Measurements from ENCODE around the gene PON3.
"Not testable (repeated sequence)": the region's sequence is repeated elsewhere in the genome, so short reads cannot be mapped to it uniquely, and the experiment has no call there.

Gene PON3

DNA sequence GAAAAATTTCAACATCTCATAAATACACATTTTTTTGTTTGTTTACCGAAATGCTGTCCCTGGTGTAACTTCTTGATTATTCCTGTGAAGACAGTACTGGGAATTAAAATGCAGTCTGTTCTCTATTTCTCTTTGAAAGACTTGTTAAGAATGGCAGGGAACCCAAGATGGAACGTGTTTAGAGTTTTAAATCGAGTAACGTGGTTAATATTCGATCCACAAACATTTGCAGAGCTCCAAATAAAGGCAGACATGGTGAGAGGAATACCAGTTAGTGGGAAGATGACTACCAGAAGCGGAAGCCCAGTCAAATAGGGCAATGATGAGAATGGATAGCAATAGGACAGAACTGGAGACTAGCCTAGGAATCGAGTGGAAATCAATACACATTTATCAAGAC lies 6.7 kb downstream of the PON3 start:
- DNase-seq (ENCODE audit: low spot score) = no peak
- in situ Hi-C loops (cut with MboI; ENCODE audit: low sequenced_read_pairs, unreplicated experiment) = no loop called here
- TF ChIP-seq, protein P1, sequence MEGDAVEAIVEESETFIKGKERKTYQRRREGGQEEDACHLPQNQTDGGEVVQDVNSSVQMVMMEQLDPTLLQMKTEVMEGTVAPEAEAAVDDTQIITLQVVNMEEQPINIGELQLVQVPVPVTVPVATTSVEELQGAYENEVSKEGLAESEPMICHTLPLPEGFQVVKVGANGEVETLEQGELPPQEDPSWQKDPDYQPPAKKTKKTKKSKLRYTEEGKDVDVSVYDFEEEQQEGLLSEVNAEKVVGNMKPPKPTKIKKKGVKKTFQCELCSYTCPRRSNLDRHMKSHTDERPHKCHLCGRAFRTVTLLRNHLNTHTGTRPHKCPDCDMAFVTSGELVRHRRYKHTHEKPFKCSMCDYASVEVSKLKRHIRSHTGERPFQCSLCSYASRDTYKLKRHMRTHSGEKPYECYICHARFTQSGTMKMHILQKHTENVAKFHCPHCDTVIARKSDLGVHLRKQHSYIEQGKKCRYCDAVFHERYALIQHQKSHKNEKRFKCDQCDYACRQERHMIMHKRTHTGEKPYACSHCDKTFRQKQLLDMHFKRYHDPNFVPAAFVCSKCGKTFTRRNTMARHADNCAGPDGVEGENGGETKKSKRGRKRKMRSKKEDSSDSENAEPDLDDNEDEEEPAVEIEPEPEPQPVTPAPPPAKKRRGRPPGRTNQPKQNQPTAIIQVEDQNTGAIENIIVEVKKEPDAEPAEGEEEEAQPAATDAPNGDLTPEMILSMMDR (IDR thresholded peaks at IDR 0.05; ENCODE audit: borderline replicate concordance, control extremely low read depth, extremely low read depth, insufficient read depth, missing control alignments) = no peak

DNA sequence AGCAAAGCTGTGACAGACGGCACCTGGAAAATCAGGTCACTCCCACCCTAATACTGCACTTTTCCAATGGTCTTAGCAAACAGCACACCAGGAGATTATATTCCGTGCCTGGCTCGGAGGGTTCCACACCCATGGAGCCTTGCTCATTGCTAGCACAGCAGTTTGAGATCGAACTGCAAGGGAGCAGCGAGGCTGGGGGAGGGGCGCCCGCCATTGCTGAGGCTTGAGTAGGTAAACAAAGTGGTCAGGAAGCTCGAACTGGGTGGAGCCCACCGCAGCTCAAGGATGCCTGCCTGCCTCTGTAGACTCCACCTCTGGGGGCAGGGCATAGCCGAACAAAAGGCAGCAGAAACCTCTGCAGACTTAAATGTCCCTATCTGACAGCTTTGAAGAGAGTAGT lies 16.7 kb downstream of the PON3 start:
- DNase-seq (ENCODE audit: low spot score); in situ Hi-C loops (cut with MboI; ENCODE audit: low sequenced_read_pairs, unreplicated experiment): not testable (repeated sequence)

DNA sequence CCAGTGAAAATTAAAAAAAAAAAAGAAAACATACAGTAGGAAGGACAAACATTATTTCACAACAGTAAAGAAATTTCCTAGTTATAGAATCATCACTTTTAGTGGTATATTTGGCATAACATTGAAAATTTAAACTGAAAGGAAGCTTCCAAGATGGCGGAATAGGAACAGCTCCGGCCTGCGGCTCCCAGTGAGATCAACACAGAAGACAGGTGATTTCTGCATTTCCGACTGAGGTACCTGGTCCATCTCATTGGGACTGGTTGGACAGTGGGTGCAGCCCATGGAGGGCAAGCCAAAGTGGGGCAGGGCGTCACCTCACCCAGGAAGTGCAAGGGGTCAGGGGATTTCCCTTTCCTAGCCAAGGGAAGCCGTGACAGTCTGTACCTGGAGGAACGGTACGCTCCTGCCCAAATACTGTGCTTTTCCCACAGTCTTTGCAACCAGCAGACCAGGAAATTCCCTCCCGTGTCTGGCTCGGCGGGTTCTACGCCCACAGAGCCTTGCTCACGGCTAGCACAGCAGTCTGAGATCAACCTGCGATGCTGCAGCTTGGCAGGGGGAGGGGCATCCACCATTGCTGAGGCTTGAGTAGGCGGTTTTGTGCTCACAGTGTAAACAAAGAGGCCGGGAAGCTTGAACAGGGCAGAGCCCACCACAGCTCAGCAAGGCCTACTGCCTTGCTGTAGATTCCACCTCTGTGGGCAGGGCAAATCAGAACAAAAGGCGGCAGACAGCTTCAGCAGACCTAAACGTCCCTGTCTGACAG lies 19.4 kb downstream of the PON3 start:
- DNase-seq (ENCODE audit: low spot score) = no peak
- in situ Hi-C loops (cut with MboI; ENCODE audit: low sequenced_read_pairs, unreplicated experiment) = no loop called here
- TF ChIP-seq, protein P1 (IDR thresholded peaks at IDR 0.05; ENCODE audit: borderline replicate concordance, control extremely low read depth, extremely low read depth, insufficient read depth, missing control alignments) = no peak

DNA sequence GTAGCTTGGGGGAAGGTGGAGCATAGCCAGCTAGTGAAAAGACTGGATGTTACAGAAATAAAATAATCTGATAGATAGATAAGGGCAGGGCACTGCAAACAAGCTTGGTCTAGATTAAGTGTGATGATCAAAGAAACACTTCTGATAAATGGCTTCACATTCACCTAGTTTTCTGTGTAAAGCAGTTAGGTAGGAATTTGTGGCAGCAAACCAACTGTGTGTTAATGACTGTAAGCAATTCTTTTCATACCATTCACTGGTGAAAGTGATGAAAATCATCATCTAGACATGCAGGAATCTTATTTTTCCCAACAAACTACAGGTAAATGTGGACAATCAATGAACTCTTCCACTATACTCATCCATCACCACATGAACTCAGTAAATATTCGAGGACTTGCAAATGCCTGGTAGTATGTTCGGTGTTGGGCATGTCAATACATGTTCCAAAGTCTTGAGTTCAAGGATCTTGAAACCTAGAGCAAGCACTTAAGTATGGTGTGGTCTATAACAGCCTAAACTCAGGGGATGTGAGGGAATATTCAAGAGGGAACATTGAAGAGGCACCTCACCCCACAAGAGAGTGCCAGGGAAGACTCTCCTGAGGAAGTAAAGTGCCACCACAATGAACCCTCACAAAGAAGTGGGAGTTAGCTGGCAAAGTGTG lies 20.5 kb downstream of the PON3 start:
- TF ChIP-seq, protein P1 (IDR thresholded peaks at IDR 0.05; ENCODE audit: borderline replicate concordance, control extremely low read depth, extremely low read depth, insufficient read depth, missing control alignments) = no peak
- in situ Hi-C loops (cut with MboI; ENCODE audit: low sequenced_read_pairs, unreplicated experiment) = no loop called here
- no peak for DNase-seq (ENCODE audit: low spot score)

DNA sequence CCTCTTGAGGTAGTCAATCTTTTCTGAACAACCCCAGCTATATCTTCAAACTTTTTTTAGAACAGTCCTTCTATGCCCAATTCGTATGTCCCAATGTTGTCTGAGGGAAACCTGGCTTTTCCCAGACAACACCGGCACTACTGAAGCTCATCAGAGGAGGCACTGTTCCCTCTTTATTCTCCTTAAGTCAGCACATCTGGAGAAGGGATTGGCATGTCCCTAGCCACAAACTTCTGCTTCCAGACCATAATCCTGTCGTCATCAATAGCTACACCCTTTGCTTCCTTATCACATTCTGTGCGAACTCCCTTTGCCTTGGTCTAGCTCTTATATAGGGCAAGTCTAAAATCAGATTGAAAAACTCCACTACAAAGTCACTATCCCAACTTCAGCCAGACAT lies 22.9 kb downstream of the PON3 start:
- in situ Hi-C loops (cut with MboI; ENCODE audit: low sequenced_read_pairs, unreplicated experiment) = no loop called here
- no peak for DNase-seq (ENCODE audit: low spot score)
- TF ChIP-seq, protein P1 (IDR thresholded peaks at IDR 0.05; ENCODE audit: borderline replicate concordance, control extremely low read depth, extremely low read depth, insufficient read depth, missing control alignments) = no peak

DNA sequence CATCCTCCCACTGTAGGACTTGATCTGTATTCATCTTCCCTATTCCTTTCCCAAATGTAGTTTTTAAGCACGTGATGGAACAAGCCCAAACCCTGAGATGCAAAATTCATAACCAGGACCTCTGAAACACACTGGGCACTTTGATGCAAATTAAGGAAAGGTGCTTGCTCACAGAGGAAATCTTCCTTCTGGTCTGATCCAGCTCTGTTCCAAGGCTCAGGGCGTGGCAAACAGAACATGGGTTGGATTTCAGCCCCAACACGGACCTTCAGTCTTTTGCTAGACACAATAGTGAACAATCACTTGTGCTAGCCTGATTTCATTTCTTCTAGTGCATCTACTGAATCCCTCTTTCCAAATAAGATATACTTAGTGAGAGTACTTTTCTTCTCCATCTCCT lies 27.9 kb downstream of the PON3 start:
- DNase-seq (ENCODE audit: low spot score) = no peak
- TF ChIP-seq, protein P1 (IDR thresholded peaks at IDR 0.05; ENCODE audit: borderline replicate concordance, control extremely low read depth, extremely low read depth, insufficient read depth, missing control alignments) = no peak
- in situ Hi-C loops (cut with MboI; ENCODE audit: low sequenced_read_pairs, unreplicated experiment) = no loop called here

DNA sequence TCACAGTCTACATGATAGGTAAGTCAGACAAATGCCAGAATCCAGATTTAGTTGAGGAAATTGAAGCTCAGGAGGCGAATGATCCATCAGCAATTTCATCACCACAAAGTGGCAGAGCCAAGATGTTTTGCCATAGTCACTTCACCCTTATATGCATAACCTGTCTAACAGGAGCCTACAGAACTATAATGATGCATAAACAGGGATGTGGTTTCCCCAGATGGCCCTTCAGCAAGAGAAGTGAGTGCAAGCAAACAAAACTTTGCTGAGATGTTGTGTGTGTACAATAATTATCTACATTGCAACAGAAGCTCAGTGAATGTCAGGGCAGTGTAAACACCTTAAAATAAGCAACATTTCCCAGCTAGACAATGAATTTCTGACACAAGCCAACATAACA lies 28.6 kb downstream of the PON3 start:
- TF ChIP-seq, protein P1 (IDR thresholded peaks at IDR 0.05; ENCODE audit: borderline replicate concordance, control extremely low read depth, extremely low read depth, insufficient read depth, missing control alignments) = no peak
- no peak for DNase-seq (ENCODE audit: low spot score)
- in situ Hi-C loops (cut with MboI; ENCODE audit: low sequenced_read_pairs, unreplicated experiment) = no loop called here

All from GM13976 (cell line).